PC-9 (cell line): ENCODE data around the gene PLA2G15. TPM values are rescaled to one million over a fixed set of nuclear protein-coding genes. Genes with fewer than 3 reads are reported as not detected.

ENCODE experiments used
- BruUV-seq: library from RNA; stranded (reverse); fragments of 400-500 nt; replicated peaks from 2 replicates; lab custom pipeline; 2021; lab: Mats Ljungman, UMichigan
- CTCF ChIA-PET: fragments of 300-600 bp; sonication (Branson Sonifier 250); formaldehyde crosslinking; loops from one replicate; lab custom pipeline; 2022; ENCODE audit warnings: antibody characterized with exemption; lab: Charles Lee
- POLR2A ChIA-PET: fragments of 300-600 bp; sonication (Branson Sonifier 250); formaldehyde crosslinking; loops from one replicate; lab custom pipeline; 2022; ENCODE audit warnings: antibody characterized with exemption; ENCODE audit not compliant: unreplicated experiment; lab: Charles Lee
- DNase-seq, 2 experiments: peaks; one replicate each; pipeline versions ENCODE4 v3.0.0 to v3.0.0-alpha.2; 2015 to 2022; ENCODE audit warnings: mixed read lengths in 1 of 2
- H2AFZ ChIP-seq: fragments of 200-600 bp; sonication (generic); 2 replicates; pipeline ENCODE4 v1.8.1; 2017; ENCODE audit warnings: antibody characterized with exemption
- H3F3A ChIP-seq: fragments of 200-600 bp; sonication (generic); 2 replicates; pipeline ENCODE4 v1.8.1; 2017; ENCODE audit warnings: antibody characterized with exemption, mild to moderate bottlenecking, low read depth; ENCODE audit not compliant: insufficient read depth
- H3K27ac ChIP-seq: fragments of 200-600 bp; sonication (generic); 2 replicates; pipeline ENCODE4 v1.6.1; 2016; ENCODE audit warnings: mixed run types
- H3K27me3 ChIP-seq: fragments of 200-600 bp; sonication (generic); 2 replicates; pipeline ENCODE4 v1.6.1; 2016; ENCODE audit warnings: low read depth, mixed run types; ENCODE audit not compliant: insufficient read depth
- H3K36me3 ChIP-seq: fragments of 200-600 bp; sonication (generic); 2 replicates; pipeline ENCODE4 v1.6.1; 2016; ENCODE audit warnings: low read depth, mixed run types
- H3K4me1 ChIP-seq: fragments of 200-600 bp; sonication (generic); replicated peaks from 2 replicates; pipeline ENCODE4 v1.6.1; 2016; ENCODE audit warnings: mixed run types; ENCODE audit not compliant: insufficient read depth
- H3K4me2 ChIP-seq: fragments of 200-600 bp; sonication (generic); 2 replicates; pipeline ENCODE4 v1.6.1; 2017; ENCODE audit warnings: mixed run types
- H3K4me3 ChIP-seq: fragments of 200-600 bp; sonication (generic); 2 replicates; pipeline ENCODE4 v1.6.1; 2016; ENCODE audit warnings: mixed run types
- H3K79me2 ChIP-seq: fragments of 200-600 bp; sonication (generic); 2 replicates; pipeline ENCODE4 v1.6.1; 2017; ENCODE audit warnings: low read depth, mixed run types
- H3K9me2 ChIP-seq: fragments of 200-600 bp; sonication (generic); 2 replicates; pipeline ENCODE4 v1.8.1; 2017; ENCODE audit warnings: mild to moderate bottlenecking; ENCODE audit not compliant: insufficient read depth
- H3K9me3 ChIP-seq: fragments of 200-600 bp; sonication (generic); 2 replicates; pipeline ENCODE4 v1.8.1; 2016; ENCODE audit warnings: low read depth; ENCODE audit not compliant: insufficient read depth
- H4K20me1 ChIP-seq: fragments of 200-600 bp; sonication (generic); 2 replicates; pipeline ENCODE4 v1.8.1; 2017; ENCODE audit not compliant: insufficient read depth
- EZH2 ChIP-seq: fragments of 200-600 bp; sonication (generic); IDR thresholded peaks from 2 replicates; pipeline ENCODE4 v1.8.0; 2017; ENCODE audit warnings: antibody characterized with exemption, low read depth
- intact Hi-C: fragments of 100-400 bp; cut with micrococcal nuclease; formaldehyde crosslinking; loops from one replicate; pipeline ENCODE4 v1.10.0; 2022; ENCODE audit not compliant: unreplicated experiment
- total RNA-seq: library from RNA; stranded (reverse); gene quantifications from 2 replicates; pipeline ENCODE4 v1.2.3, GENCODE V29; 2021
- TF ChIP-seq, protein P1 (sequence below): fragments of 200-600 bp; sonication (generic); conservative IDR thresholded peaks from 2 replicates; pipeline ENCODE4 v1.6.1; 2017; ENCODE audit warnings: mixed run types, antibody characterized with exemption, mild to moderate bottlenecking, moderate library complexity

PLA2G15 gene
- total RNA-seq, 1 experiment from 2014 or later: 14.0 TPM

DNA sequence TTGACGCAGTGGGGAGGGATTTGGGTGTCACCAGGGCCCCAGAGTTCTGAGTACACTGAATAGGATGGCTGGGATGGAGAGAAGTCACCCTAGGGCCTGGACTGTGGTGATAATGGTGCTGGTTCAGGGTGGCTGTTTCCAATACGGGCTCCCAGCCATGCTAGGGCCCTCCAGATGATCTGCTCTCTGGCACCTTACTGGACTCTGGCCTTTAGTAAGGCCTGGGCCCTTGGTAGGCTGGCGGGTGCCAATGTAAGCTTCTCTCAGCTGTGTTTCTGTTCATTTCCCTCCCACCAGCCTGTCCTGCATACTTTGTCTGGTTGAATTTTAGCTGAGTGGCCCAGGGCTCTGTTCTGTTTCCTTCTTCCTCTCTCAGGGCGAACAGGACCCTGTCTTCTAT lies 2.8 kb downstream of the PLA2G15 start:
- Histone ChIP-seq H3K27me3 (no peaks in the 10 kb centered on the region), H3K4me1 (peaks cover 16% of the 10 kb centered on the region), H3K4me2 (no peak overlapping the region), H3K9me2 (no peaks in the 10 kb centered on the region), H3K4me3 (no peak overlapping the region), H3K36me3 (no peaks in the 10 kb centered on the region), H4K20me1 (no peaks in the 10 kb centered on the region), H3K79me2 (peaks cover 14% of the 10 kb centered on the region; the same call in 1 of the 2 replicates), H3K27ac (no peak overlapping the region), H3K9me3 (no peaks in the 10 kb centered on the region), H2AFZ (no peak overlapping the region), H3F3A (0 out of 2 replicates have a peak, but pooled peaks cover 5% of the 10 kb centered on the region)
- TF ChIP-seq EZH2: no peak
- TF ChIP-seq, protein P1, sequence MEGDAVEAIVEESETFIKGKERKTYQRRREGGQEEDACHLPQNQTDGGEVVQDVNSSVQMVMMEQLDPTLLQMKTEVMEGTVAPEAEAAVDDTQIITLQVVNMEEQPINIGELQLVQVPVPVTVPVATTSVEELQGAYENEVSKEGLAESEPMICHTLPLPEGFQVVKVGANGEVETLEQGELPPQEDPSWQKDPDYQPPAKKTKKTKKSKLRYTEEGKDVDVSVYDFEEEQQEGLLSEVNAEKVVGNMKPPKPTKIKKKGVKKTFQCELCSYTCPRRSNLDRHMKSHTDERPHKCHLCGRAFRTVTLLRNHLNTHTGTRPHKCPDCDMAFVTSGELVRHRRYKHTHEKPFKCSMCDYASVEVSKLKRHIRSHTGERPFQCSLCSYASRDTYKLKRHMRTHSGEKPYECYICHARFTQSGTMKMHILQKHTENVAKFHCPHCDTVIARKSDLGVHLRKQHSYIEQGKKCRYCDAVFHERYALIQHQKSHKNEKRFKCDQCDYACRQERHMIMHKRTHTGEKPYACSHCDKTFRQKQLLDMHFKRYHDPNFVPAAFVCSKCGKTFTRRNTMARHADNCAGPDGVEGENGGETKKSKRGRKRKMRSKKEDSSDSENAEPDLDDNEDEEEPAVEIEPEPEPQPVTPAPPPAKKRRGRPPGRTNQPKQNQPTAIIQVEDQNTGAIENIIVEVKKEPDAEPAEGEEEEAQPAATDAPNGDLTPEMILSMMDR: no peak
- intact Hi-C loops: no loop called here
- no peak for DNase-seq
- ChIA-PET POLR2A (no interaction called here), CTCF (no interaction called here)
- no TSS peak for BruUV-seq

DNA sequence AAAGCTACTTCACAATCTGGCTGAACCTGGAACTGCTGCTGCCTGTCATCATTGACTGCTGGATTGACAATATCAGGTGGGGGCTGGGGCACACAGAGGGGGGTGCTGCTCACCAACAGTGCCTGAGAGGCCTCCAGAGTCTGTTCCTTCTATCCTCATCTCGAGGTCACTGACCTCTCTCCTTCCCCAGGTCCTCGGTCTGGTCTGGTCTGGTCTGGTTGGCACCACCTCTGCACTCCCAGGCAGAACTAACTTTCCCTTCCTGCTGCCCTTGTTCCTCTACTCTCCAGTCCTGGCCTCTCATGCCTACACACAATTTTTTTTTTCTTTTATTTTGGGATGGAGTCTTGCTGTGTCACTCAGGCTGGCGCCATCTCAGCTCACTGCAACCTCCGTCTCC lies 4.2 kb downstream of the PLA2G15 start:
- Histone ChIP-seq H3K79me2 (peaks cover 14% of the 10 kb centered on the region; the same call in 1 of the 2 replicates), H3K27me3 (no peaks in the 10 kb centered on the region), H2AFZ (no peak overlapping the region), H3F3A (no peaks in the 10 kb centered on the region), H3K9me2 (no peaks in the 10 kb centered on the region), H3K27ac (no peak overlapping the region), H4K20me1 (no peaks in the 10 kb centered on the region), H3K9me3 (no peaks in the 10 kb centered on the region), H3K4me1 (peaks cover 13% of the 10 kb centered on the region), H3K4me2 (no peak overlapping the region), H3K4me3 (no peak overlapping the region), H3K36me3 (no peaks in the 10 kb centered on the region)
- DNase-seq: no peak
- POLR2A ChIA-PET: interaction anchor here (0.6 to 0.7 kb wide), 3 partner anchors 8 to 728 kb away, joined by 3 to 14 read pairs (median 6); no protein-coding TSS in a partner anchor
- no TSS peak for BruUV-seq
- TF ChIP-seq, protein P1: no peak
- no peak for TF ChIP-seq EZH2
- intact Hi-C loops: no loop called here
- CTCF ChIA-PET: no interaction called here

DNA sequence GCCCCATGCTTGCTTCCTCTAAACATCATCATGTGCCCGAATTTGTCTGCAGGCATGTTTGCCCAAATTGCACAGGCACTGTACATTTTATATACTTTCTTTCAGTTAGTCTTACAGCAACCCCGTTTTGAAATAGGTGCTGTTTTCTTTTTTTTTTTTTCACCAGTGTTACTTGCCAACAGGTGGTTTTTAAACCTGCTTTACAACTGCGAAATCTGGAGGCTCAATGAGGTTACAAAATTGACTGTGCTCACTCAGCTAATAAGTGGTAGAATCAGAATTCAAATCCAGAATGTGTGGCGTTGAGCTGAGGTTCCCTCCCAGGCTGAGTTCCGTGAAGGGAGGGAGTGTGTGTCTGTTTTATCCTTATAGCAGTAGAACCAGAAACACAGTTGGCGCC lies 5.8 kb downstream of the PLA2G15 start:
- ChIA-PET POLR2A (no interaction called here), CTCF (interaction anchor here (0.7 kb wide), 1 partner anchor 752 kb away, joined by 5 read pairs; no protein-coding TSS in a partner anchor)
- intact Hi-C loops: no loop called here
- no peak for TF ChIP-seq EZH2
- TF ChIP-seq, protein P1: no peak
- H3K36me3 ChIP-seq: no peaks in the 10 kb centered on the region
- no TSS peak for BruUV-seq
- no peaks in the 10 kb centered on the region for H3F3A ChIP-seq
- H3K27me3 ChIP-seq: no peaks in the 10 kb centered on the region
- H3K9me2 ChIP-seq: no peaks in the 10 kb centered on the region
- no peak overlapping the region for H2AFZ ChIP-seq
- no peaks in the 10 kb centered on the region for H4K20me1 ChIP-seq
- no peak for DNase-seq
- peaks cover 11% of the 10 kb centered on the region; the same call in 1 of the 2 replicates for H3K79me2 ChIP-seq
- H3K4me3 ChIP-seq: no peak overlapping the region
- no peak overlapping the region for H3K4me2 ChIP-seq
- H3K27ac ChIP-seq: no peak overlapping the region
- H3K9me3 ChIP-seq: no peaks in the 10 kb centered on the region
- peaks cover 5% of the 10 kb centered on the region; the same call in 1 of the 2 replicates for H3K4me1 ChIP-seq
